NCI-H526 (cell line): ENCODE measurements around the gene ECHS1.

Experiments used
- DNase-seq, 2 experiments: peaks; one replicate each; lab custom pipeline; 2025; lab: John Stamatoyannopoulos, UW

The ECHS1 gene

DNA sequence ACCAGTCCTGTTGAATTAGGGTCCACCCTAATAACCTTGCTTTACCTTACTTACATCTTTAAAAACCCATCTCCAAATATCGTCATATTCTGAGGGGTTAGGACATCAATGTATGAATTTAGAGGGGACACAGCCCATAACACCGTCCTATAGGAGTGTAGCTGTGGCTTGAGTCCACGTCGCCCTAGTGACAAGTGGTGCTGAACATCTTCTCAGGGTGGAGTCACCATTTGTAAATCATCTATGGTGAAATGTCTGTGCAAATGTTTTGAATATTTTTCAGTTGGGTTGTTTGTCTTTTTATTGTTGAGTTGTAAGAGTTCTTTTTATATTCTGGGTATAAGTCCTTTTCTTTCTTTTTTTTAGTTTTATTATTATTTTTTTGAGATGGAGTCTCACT, 31.2 kb downstream of the ECHS1 start:
- DNase-seq = no peak

DNA sequence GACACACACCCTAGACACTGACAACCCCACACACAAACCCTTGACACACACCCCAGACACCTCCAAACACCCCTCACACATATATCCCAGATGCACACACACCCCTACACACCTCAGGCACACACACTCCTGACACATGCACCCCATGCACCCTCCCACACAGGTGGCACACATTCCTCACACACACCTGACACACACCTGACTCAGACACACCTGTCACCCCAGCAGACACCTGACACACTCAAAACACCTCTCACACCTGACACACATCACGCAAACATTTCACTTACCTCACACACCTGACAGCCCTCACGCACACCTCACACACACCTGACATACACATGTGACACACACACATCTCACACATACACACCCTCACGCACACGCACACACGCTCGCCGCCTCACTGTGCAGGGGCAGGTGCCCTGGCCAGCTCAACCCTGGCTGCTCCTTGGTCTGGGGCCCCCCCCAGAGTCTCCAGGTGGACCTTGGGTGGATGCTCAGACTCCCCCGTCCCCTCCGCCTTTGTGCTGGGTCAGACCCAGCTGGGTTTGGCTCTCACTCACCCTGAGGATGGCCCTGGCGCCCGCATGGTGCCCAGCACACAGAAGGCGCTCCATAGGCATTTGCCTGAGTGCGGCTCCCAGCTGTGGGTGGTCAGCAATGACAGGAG, 33.3 kb downstream of the ECHS1 start:
- DNase-seq = no peak

DNA sequence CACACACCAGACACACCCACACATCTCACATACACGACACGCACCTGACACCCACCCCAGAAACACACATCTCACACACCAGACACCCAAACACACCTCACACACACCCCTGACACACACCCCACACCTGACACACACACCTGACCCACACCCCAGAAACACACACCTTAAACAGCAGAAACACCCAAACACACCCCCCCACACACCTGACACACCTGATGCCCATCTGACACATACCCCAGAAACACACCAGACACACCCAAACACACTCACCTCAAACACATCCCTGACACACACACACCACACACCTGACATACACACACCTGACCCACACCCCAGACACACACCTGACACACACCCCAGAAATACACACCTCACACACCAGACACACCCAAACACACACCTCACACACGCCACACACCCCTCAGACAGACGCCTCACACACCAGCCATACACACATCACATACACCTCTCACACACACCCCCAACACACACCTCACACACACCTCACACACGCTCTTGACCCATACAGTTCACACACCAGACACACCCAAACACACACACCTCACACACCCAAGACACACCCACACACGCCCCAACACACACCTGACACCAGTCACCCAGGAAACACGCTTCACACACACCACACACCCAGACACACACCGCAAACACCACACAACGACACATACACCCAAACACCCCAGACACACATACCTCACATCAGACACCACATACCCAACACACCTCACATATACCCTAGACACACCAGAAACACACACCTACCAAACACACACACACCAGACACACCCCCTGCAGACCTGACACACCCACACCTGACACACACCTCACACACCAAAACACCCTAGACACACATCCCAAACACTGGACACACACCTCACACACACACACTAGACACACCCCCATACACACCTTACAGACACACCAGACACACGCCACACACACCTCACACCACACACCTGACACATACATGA, 34.8 kb downstream of the ECHS1 start:
- no peak for DNase-seq

DNA sequence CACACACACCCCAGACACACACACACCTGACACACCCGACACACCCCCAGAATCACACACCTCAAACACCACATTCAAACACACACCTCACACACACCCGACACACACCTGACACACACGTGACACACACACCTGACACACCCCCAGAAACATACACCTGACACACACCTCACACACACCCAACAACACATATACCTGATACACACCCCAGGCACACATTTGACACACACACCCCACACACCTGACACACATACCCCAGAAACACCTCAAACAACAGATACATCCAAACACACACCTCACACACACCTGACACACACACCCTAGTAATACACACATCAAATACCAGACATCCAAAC, 35.8 kb downstream of the ECHS1 start:
- DNase-seq = no peak

DNA sequence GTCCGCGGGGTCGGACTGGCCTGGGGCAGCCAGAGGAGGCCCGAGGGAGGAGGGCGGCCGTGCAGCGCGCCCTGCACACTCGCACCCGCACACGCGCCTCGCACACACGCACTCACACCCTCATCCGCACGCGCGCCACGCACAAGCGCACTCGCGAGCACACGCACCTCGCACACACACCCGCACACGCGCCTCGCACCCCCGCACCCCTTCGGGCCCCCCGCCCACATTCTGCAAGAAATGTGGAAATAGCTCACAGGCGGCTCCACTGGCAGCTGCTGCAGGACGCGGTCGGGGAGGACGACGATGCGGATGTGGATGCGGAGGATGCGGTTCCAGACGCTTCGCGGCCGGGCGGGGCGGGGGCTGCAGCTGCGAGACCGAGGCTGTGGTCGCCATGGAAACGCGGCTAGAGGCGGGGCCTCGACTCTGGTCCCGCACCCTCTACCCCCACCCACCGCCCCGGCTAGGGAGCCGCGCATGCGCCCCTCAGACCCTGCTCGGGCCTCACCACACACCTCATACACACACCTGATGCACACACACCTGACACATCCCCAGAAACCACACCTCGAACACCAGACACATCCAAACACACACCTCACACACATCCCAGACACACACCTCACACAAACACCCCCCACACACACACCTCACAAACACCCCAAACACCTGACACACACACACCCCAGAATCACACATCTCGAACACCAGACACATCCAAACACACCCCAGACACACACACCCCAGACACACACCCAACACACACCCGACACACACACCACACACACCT, 36.4 kb downstream of the ECHS1 start, which contains the start of gene CALY:
Gene CALY, minus strand, starts transcription at position 320 of the 793 bp plus-strand sequence. CDS start 7,907 bp downstream, outside the sequence.
- DNase-seq = peak in 1 of 2 experiments; percentile 41

DNA sequence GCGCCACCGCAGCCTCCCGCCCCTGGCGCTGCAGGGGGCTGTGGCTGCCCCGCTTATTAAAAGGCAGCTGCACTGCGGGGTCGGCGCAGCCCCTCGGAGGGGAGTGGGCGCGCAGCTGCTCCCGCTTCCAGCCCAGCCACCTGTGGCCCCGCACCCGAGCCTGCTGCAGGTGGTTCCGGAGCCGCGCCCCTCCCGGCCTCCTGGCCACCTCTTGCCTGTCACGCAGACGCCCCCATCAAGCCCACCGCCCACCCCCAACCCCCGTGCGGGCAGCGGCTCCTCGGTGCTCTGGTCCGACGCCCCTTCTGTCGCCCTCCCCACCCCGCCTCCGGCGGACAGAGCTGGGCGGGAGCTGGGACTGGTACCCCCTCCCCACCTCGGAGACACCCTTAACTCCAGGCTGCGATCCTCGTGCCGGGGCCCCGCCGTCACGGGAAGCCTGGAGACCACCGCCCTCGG, 37.0 kb downstream of the ECHS1 start:
- no peak for DNase-seq

DNA sequence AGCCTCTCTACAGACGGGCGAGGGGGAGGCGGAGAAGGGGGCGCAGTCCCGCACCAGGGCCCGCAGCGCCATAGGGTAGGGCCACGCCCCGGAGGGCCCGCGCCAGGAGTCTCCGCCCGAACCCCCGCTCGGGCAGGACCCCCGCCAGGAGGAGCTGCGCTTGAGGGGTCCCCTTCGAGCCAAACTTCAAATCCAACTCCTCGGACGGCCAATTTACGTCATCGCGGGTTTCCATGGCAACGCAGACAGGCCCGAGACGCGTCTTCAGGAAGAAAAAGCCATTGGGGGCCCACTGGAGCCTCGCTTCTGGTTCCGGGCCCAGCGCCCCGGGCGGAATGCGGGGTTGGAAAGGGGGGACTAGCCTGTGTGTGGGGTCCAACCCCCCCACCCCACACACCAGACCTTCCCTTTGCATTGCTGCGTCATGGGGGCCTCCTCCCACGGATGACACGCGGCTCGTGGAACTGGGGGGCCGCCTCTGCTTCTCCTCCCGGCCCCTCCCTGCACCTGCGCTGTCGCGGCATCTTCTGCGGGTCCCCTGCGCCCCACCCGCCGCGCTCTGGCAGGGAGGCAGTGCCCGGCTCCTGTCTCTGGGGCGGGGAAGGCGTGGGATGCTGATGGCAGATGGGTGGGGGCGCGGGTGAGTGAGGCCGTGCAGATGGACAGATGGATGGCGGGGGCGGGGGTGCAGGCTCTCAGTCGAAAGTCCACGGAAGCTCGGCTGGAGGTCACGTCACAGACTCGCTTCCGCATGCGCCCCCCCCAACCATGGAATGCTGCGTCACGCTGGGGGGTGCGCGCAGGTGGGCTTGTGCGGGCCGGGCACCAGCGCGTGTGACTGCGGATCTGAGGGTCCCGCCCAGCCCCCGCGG, 37.7 kb downstream of the ECHS1 start:
- DNase-seq = no peak

DNA sequence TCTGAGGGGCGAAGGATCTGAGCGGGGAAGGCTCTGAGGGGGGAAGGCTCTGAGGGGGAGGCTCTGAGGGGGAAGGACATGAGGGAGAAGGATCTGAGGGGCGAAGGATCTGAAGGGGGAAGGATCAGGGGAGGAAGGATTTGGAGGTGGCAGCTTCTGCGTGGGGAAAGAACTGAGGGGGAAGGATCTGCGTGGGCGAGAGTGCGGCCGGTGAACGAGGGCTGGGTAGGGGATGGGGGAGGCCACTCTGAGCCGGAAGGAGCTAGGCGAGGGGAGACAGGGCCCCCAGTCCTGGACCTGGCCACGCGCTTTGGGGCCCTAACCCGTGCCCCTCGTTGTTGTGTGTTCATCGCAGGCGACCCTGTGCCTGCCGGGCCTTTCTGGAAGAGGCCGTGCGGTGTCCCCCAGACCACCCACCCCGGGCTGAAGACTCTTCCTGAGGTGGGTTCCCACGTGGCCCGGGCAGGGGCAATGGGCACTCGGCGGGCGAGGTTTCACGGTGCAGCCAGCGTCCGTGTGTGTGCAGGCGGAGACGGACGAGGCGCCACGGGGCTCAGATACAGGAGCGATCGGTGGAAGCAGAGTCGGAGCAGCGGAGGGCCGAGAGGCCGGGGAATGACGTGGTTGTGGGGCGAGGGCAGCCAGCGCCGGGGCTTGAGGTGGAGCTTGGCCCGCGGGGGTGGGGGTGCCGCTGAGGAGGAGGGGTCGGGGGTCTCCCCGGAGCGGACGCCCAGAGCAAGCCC, 38.5 kb downstream of the ECHS1 start:
- peak in 1 of 2 experiments; percentile 49 for DNase-seq

DNA sequence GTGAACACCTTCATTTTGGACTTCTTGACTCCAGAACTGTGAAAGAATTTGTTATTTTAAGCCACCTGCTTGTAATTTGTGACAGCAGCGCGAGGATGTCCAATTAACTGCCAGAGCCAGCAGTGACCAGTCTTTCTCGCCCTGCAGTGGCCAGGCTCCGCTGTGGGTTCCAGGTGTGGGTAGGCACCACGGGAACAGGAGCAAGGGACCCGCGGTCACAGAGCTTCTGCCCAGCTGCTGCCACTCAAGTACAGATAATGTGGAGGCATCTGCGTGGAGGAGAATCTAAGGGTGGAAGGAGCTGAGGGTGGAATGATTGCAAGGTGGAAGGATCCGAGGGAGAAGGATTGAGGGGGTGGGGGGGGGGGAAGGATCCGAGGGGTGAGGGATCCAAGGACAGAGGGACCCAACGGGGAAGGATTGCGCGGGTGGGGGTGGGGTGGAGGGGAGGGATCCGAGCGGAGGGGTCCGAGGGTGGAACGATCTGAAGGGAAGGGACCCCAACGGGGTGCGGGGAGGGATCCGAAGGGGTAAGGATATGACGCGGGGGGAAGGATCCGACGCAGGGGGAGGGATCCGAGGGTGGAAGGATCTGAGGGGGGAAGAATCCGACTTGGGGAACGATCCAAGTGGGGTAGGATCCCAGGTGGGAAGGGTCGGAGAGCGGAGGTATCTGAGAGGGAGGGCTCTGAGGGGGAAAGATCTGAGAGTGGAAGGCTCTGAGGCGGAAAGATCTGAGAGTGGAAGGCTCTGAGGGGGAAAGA, 40.0 kb downstream of the ECHS1 start:
- no peak for DNase-seq

DNA sequence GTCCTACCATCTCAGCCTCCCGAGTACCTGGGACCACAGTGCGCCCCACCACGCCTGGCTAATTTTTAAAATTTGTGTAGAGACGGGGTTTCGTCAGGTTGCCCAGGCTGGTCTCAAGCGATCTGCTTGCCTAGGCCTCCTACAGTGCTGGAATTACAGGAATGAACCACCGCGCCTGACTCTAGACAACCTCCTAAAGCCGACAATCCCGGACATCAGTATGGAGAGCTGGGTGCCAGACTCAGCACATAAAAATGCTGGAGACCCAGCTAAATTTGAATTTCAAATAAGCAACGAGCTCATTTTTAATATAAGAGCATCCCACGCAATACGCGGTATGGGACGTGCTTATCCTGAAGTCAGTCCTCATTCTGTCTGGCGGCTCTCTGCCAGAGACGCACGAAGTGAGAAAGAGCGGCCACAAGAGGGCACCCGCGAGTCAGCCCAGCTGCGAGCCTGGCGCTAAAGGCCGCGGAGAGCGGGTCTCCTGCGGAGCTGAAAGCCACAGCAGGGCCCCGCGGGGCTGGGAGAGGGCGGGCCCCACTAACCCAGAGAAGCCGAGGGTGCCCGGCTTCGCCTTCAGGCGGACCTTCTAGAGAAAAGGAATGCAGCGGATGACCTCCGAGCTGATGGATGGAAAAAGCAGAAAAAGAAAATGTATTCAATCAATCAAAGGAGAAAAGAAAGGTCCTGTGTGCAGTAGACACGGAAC, 43.5 kb downstream of the ECHS1 start:
- DNase-seq = peak; percentile 84 to 92

DNA sequence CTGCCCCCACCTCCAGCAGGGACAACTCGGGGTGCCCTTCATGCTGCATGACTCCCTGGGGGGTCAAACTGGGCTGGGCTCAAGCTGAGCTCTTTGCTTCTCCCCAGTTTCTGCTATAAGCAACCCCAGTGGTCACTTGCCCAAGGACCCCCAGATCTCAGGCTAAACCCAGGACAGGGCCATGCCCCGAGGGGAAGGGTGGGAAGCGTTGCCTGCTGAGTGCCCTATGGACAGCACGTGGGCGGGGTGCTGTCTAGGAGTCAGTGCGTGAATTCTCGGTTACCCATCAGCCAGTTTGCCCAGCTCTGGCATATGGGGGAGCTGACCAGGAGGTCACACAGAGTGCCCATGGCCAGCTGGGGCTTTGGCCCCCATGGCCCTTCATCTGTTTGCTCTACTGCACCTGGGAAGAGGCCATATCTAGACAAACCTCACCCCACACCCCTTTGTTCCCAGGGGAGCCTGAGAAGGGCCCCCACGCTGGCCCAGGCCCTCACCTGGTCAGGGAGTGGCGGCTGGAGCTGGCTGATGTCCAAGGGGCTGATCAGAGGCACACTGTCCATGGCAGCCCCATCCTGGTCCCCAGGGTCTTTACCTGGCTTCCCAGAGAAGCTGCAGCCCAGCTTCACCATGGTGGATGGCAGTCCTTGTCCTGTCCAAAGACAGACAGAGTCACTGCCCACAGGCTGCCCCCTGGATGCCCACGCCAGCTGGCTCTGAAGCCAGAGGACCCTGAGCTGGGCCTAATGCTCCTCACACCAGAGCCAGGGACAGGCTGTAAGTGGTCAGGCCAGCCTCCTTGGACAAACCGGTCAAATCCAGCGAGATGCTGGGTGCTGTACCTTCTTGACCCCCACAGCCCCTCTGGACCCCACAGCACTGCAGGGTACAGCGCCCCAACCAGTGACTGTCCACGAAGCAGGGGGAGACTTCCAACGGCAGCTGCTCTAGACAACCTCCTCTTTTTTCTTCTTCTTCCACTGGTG, 44.5 kb downstream of the ECHS1 start:
- DNase-seq = no peak

DNA sequence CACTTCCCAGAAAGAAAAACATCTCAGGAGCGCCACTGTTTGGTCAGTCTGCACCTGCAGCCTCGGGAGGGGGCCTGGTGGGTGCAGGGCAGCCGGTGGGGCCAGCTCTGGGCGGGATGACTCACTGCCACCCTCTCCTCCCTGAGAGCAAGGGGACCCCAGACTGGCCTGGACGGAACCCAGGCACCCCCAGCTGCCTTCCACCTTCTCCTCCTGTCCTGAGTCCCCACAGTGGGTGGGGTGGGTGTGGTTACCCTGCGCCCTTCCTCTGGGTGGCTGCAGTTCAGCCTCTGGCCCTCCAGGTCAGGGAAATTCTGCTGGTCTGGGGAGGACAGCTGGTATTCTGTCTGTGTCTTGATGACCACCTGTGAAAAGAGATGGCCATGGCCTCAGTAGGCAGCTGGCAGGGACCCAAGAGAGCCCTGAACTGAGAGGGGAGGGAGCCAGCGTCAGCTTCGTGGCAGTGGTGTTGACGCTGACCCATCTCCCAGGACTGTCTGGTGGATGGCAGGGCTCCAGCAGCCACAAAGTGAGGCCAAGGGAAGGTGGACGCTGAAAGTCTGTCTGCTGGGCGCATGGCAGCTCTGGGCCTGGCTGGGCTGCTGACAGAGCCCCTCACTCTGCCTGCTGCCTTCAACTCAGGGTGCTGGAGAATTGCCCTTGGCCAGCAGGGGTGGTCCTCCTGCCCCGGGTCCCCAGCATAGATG, 45.4 kb downstream of the ECHS1 start:
- DNase-seq = no peak

DNA sequence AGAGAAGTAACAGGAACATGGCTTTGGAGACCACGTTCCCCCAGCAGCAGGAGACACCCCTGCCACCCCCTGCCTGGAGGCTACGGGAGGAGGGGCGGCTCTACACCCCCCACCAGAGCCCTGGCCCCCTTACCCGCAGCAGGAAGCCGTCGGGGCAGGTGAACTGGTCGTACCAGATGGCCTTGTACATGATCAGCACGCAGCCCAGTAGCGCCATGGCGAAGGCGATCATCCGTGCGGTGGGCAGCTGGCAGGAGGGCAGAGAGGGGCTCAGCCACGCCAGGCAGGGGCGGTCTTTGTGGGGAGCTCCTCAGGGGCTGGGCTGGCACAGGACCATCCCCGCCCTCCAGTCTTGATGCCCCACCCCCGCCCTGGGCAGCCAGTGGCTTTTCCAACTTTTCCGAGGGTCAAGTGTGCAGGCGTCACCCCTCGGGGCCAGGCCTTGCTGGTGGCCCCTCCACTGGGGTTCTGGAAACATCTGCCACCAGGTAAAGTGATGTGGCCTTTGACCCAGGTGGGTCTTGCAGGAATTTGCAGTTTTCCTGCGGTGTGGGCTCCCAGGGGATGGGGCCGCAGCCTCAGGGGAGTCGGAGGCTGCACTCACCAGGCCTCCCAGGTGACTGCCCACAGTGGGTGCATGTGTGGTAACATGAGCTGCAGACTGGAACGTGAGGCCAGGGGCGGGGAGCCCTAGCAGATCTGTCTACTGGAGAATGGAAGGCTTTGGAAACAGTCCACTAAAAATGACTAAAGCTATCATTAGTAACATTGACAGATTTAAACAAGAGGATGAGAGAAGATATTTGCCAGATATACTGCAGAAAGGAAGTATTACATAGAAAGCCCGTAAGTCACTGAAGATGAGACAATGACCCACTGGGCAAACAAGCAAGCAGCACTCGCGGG, 46.2 kb downstream of the ECHS1 start:
- no peak for DNase-seq

DNA sequence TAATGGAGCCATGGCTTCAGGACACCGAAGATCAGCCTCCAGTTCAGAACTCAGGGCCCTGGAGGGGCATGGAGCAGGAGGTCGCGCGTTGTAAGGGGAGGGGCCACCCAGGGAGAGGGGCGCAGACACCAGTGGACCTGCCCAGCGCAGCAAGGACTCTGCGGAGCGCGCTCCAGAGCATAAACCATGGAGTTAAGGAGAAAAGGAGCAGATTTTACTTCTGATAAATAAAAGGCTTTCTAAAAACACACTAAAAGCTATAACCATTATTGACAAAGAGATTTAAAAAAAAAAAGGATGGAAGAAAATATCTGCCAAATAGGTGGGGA, 47.0 kb downstream of the ECHS1 start:
- DNase-seq = no peak

DNA sequence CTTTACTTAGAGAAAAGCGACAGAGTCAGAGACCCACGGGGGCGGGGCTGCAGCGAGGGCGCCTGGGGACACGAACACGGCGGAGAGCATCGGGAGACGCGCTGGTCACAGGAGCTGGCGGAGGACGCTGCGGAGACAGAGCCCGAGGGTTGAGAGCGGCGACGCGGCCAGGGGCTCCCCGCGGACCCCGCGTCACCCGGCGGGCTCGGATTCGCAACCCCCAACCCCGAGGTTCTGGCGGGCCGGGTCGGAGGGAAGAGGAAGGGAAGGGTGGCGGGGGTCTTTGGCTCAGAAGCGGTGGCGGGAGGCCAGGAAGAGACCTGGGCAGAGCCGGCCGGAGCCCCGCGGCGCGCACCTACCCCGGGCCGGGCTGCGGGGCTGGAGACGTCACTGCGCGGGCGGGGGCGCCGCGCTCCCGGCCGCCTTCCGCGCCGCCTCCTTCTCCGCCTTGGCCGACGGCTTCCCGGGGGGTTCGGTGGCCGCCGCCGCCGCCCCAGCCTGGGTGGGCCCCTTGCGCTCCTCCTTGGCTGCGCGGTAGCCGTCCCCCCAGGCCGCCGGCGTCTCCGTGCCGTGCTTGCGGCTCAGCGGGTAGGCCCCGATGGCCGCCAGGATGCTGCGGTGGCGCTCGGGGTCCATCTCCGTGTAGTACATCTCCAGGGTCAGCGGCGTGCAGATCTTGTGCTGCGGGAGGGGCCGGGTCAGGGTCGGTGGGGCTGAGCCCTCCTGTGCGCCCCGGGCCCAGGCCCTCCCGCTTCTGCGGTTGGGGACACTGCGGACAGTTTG, 47.5 kb downstream of the ECHS1 start:
- peak in 1 of 2 experiments; percentile 25 for DNase-seq
